Measurements from ENCODE around the gene WDR93. TPM values are rescaled to one million over a fixed set of nuclear protein-coding genes. Genes with fewer than 3 reads are reported as not detected.

Gene WDR93
- total RNA-seq, 1 experiment from 2014 or later: not detected

GRCh38 chr15:89792106-89792805 lies 101.6 kb downstream of the WDR93 start:
- ChIA-PET CTCF (interaction anchor here (0.8 to 1.0 kb wide), 2 partner anchors 19 to 31 kb away, joined by 3 to 4 read pairs; no protein-coding TSS in a partner anchor), POLR2A (no interaction called here)
- H3K4me3 Mint-ChIP-seq: no peak overlapping the region
- peaks cover 8% of the 10 kb centered on the region for H3K36me3 Mint-ChIP-seq
- peaks cover 10% of the 10 kb centered on the region for H3K9me3 Mint-ChIP-seq
- H3K27me3 Mint-ChIP-seq (ENCODE audit: low read depth): no peaks in the 10 kb centered on the region; the same call in 1 of the 2 replicates
- TF ChIP-seq TP53 (CRISPR knock-in tag; IDR thresholded peaks at IDR 0.05): no peak
- no peak for TF ChIP-seq JUN (CRISPR knock-in tag; IDR thresholded peaks at IDR 0.05)
- no peak for TF ChIP-seq SMAD3 (CRISPR knock-in tag; IDR thresholded peaks at IDR 0.05; ENCODE audit: borderline replicate concordance)
- no peak for TF ChIP-seq ZNF532 (CRISPR knock-in tag; IDR thresholded peaks at IDR 0.05; ENCODE audit: borderline replicate concordance)
- no peak for TF ChIP-seq IRF1 (CRISPR knock-in tag; IDR thresholded peaks at IDR 0.05)
- TF ChIP-seq E2F1 (CRISPR knock-in tag; IDR thresholded peaks at IDR 0.05): no peak
- TF ChIP-seq ZNF232 (CRISPR knock-in tag; IDR thresholded peaks at IDR 0.05): no peak
- TF ChIP-seq, protein P1, sequence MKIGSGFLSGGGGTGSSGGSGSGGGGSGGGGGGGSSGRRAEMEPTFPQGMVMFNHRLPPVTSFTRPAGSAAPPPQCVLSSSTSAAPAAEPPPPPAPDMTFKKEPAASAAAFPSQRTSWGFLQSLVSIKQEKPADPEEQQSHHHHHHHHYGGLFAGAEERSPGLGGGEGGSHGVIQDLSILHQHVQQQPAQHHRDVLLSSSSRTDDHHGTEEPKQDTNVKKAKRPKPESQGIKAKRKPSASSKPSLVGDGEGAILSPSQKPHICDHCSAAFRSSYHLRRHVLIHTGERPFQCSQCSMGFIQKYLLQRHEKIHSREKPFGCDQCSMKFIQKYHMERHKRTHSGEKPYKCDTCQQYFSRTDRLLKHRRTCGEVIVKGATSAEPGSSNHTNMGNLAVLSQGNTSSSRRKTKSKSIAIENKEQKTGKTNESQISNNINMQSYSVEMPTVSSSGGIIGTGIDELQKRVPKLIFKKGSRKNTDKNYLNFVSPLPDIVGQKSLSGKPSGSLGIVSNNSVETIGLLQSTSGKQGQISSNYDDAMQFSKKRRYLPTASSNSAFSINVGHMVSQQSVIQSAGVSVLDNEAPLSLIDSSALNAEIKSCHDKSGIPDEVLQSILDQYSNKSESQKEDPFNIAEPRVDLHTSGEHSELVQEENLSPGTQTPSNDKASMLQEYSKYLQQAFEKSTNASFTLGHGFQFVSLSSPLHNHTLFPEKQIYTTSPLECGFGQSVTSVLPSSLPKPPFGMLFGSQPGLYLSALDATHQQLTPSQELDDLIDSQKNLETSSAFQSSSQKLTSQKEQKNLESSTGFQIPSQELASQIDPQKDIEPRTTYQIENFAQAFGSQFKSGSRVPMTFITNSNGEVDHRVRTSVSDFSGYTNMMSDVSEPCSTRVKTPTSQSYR (CRISPR knock-in tag; IDR thresholded peaks at IDR 0.05): no peak
- H3K4me1 Mint-ChIP-seq: no peaks in the 10 kb centered on the region
- no peak for ATAC-seq
- DNase-seq (ENCODE audit: low spot score): no peak
- H3K27ac Mint-ChIP-seq: no peak overlapping the region

Other genes with a start within 250 kb of the WDR93 start
- gene RHCG, start 194.2 kb upstream of the WDR93 start, total RNA-seq (2021): 0.23 to 0.37 TPM (median 0.31 TPM) in 3 replicates
- 33.7 to 37.4 TPM (median 33.8 TPM) in 3 replicates for gene TICRR, start 115.3 kb upstream of the WDR93 start, total RNA-seq (2021)
- 20.4 to 21.8 TPM (median 21.3 TPM) in 3 replicates for gene KIF7, start 35.3 kb upstream of the WDR93 start, total RNA-seq (2021)
- 0.37 to 0.70 TPM (median 0.48 TPM) in 3 replicates for gene PLIN1, start 11.4 kb upstream of the WDR93 start, total RNA-seq (2021)
- 2.9 to 3.5 TPM (median 3.0 TPM) in 3 replicates for gene PEX11A, start 57 bp upstream of the WDR93 start, total RNA-seq (2021)
- 0.32 to 0.50 TPM (median 0.41 TPM) in 3 replicates for gene MESP1, start 60.4 kb downstream of the WDR93 start, total RNA-seq (2021)
- gene MESP2, start 85.5 kb downstream of the WDR93 start, total RNA-seq (2021): 0.66 to 1.0 TPM (median 0.68 TPM) in 3 replicates
- gene ANPEP, start 124.0 kb downstream of the WDR93 start, total RNA-seq (2021): 3.5 to 5.8 TPM (median 4.0 TPM) in 3 replicates
- 35.7 to 40.0 TPM (median 36.7 TPM) in 3 replicates for gene AP3S2, start 203.2 kb downstream of the WDR93 start, total RNA-seq (2021)
- gene ARPIN, start 222.1 kb downstream of the WDR93 start, total RNA-seq (2021): 3.5 to 4.8 TPM (median 4.7 TPM) in 3 replicates

Data from WTC11 (cell line).